ENCODE results near the gene ST3GAL6. TPM values are rescaled to one million over a fixed set of nuclear protein-coding genes. Genes with fewer than 3 reads are reported as not detected.
"Not testable (repeated sequence)": the region's sequence is repeated elsewhere in the genome, so short reads cannot be mapped to it uniquely, and the experiment has no call there.

The ST3GAL6 gene
- total RNA-seq, 1 donor from 2014 or later = 0.44 TPM

GRCh38 chr3:98823791-98824190 lies 60.7 kb downstream of the ST3GAL6 start:
- Mint-ChIP-seq H3K27ac (no peak overlapping the region), H3K9me3 (no peaks in the 10 kb centered on the region), H3K27me3 (ENCODE audit: insufficient read depth) (no peaks in the 10 kb centered on the region), H3K4me1 (ENCODE audit: low read depth) (no peaks in the 10 kb centered on the region), H3K4me3 (no peak overlapping the region), H3K36me3 (ENCODE audit: low read depth) (no peaks in the 10 kb centered on the region)
- intact Hi-C loops (cut with micrococcal nuclease) = no loop called here
- no peak for DNase-seq (ENCODE audit: low spot score)

- H3K4me3 Mint-ChIP-seq = no peak overlapping the region
- no peaks in the 10 kb centered on the region for H3K9me3 Mint-ChIP-seq
- no peaks in the 10 kb centered on the region for H3K4me1 Mint-ChIP-seq (ENCODE audit: low read depth)
- H3K36me3 Mint-ChIP-seq (ENCODE audit: low read depth) = no peaks in the 10 kb centered on the region
- no peak overlapping the region for H3K27ac Mint-ChIP-seq
- no peaks in the 10 kb centered on the region for H3K27me3 Mint-ChIP-seq (ENCODE audit: insufficient read depth)
- no peak for DNase-seq (ENCODE audit: low spot score)
- intact Hi-C loops (cut with micrococcal nuclease) = no loop called here
Observed at GRCh38 chr3:98824256-98824655, 61.1 kb downstream of the ST3GAL6 start.

GRCh38 chr3:98826126-98826525 lies 63.0 kb downstream of the ST3GAL6 start:
- DNase-seq (ENCODE audit: low spot score) = no peak
- Mint-ChIP-seq H3K27me3 (ENCODE audit: insufficient read depth) (no peaks in the 10 kb centered on the region), H3K4me1 (ENCODE audit: low read depth) (no peaks in the 10 kb centered on the region), H3K27ac (no peak overlapping the region), H3K4me3 (no peak overlapping the region), H3K36me3 (ENCODE audit: low read depth) (no peaks in the 10 kb centered on the region), H3K9me3 (peaks cover 4% of the 10 kb centered on the region)
- intact Hi-C loops (cut with micrococcal nuclease) = no loop called here

DNA sequence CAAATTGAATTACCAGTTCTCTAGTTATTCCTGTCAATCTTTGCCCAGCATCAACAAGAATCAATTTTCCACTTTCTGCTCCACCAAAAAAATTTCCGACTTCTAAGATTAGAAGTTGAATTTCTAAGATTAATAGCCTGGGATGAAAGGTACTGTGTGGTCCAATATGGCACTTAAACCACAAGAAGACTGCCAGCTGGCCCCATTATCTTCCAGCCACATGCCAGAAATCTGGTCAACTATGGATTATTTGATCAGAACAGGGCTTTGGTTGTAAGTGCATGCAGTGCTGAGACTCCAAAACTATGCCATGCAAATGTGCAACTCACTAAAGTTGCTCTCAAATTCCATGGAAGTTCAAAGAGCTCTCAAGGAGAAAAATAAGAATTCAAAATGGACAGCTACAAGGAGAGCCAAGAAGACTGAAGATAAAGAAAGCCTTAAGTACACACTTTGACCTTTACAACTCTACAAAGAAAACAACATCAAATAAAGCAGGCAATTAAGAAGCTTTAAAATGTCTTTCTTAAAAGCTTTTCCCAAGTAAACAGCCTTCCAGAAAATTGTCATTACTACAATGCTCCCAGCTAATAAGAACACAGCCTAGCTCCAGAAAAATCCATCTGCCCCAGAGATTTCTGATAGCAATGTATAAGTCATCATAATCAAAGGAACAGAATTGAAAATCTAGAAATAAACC lies 64.2 kb downstream of the ST3GAL6 start:
- peaks cover 4% of the 10 kb centered on the region for H3K9me3 Mint-ChIP-seq
- intact Hi-C loops (cut with micrococcal nuclease) = no loop called here
- no peak overlapping the region for H3K27ac Mint-ChIP-seq
- no peak overlapping the region for H3K4me3 Mint-ChIP-seq
- no peak for DNase-seq (ENCODE audit: low spot score)
- no peaks in the 10 kb centered on the region for H3K27me3 Mint-ChIP-seq (ENCODE audit: insufficient read depth)
- H3K4me1 Mint-ChIP-seq (ENCODE audit: low read depth) = no peaks in the 10 kb centered on the region
- no peaks in the 10 kb centered on the region for H3K36me3 Mint-ChIP-seq (ENCODE audit: low read depth)

DNA sequence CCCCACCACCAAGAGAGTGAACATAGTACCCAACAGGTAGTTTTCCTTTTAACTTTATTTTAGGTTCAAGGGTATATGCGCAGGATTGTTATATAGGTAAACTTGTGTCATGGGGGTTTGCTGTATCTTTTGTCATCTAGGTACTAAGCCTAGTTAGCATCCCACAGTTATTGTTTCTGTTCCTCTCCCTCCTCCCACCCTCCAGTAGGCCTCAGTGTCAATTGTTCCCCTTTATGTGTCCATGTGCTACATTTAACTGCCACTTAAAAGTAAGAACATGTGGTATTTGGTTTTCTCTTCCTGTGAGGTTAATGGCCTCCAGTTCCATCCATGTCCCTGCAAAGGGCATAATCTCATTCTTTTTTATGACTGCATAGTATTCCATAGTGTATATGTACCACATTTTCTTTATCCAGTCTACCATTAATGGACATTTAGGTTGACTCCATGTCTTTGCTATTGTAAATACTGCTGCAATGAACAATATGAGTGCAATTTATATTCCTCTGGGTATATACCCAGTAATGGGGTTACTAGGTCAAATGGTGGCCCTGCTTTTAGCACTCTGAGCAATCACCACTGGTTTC lies 66.2 kb downstream of the ST3GAL6 start:
- H3K27me3 Mint-ChIP-seq (ENCODE audit: insufficient read depth) = no peaks in the 10 kb centered on the region
- no peak overlapping the region for H3K4me3 Mint-ChIP-seq
- DNase-seq (ENCODE audit: low spot score) = no peak
- H3K36me3 Mint-ChIP-seq (ENCODE audit: low read depth) = no peaks in the 10 kb centered on the region
- intact Hi-C loops (cut with micrococcal nuclease) = no loop called here
- H3K4me1 Mint-ChIP-seq (ENCODE audit: low read depth) = no peaks in the 10 kb centered on the region
- H3K27ac Mint-ChIP-seq = no peak overlapping the region
- peaks cover 4% of the 10 kb centered on the region for H3K9me3 Mint-ChIP-seq

DNA sequence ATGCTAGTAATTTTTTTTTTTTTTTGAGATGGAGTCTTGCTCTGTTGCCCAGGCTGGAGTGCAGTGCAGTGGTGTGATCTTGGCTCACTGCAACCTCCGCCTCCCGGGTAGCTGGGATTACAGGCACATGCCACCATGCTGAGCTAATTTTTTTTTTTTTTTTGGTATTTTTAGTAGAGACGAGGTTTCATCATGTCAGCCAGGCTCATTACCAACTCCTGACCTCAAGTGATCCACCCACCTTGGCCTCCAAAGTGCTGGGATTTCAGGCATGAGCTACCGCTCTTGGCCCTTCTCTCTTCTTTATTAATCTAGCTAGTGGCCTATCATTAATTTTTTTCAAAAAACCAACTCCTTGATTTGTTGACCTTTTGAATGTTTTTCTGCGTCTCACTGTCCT lies 67.9 kb downstream of the ST3GAL6 start:
- H3K9me3 Mint-ChIP-seq; DNase-seq (ENCODE audit: low spot score); intact Hi-C loops (cut with micrococcal nuclease); H3K27ac Mint-ChIP-seq; H3K27me3 Mint-ChIP-seq (ENCODE audit: insufficient read depth); H3K36me3 Mint-ChIP-seq (ENCODE audit: low read depth); H3K4me1 Mint-ChIP-seq (ENCODE audit: low read depth); H3K4me3 Mint-ChIP-seq: not testable (repeated sequence)

GRCh38 chr3:98839846-98840245 lies 76.7 kb downstream of the ST3GAL6 start:
- intact Hi-C loops (cut with micrococcal nuclease) = no loop called here
- no peak for DNase-seq (ENCODE audit: low spot score)
- peaks cover 3% of the 10 kb centered on the region for H3K36me3 Mint-ChIP-seq (ENCODE audit: low read depth)
- H3K27me3 Mint-ChIP-seq (ENCODE audit: insufficient read depth) = no peaks in the 10 kb centered on the region
- H3K27ac Mint-ChIP-seq = no peak overlapping the region
- no peaks in the 10 kb centered on the region for H3K4me1 Mint-ChIP-seq (ENCODE audit: low read depth)
- H3K9me3 Mint-ChIP-seq = peaks cover 4% of the 10 kb centered on the region
- H3K4me3 Mint-ChIP-seq = no peak overlapping the region

GRCh38 chr3:98843266-98843959 lies 80.3 kb downstream of the ST3GAL6 start:
- peaks cover 3% of the 10 kb centered on the region for H3K36me3 Mint-ChIP-seq (ENCODE audit: low read depth)
- DNase-seq (ENCODE audit: low spot score) = no peak
- no peaks in the 10 kb centered on the region for H3K27me3 Mint-ChIP-seq (ENCODE audit: insufficient read depth)
- no peak overlapping the region for H3K4me3 Mint-ChIP-seq
- intact Hi-C loops (cut with micrococcal nuclease) = no loop called here
- H3K27ac Mint-ChIP-seq = no peak overlapping the region
- no peaks in the 10 kb centered on the region for H3K4me1 Mint-ChIP-seq (ENCODE audit: low read depth)
- H3K9me3 Mint-ChIP-seq = peaks cover 4% of the 10 kb centered on the region

Other genes starting within 250 kb of the ST3GAL6 start
- 314 and 328 TPM in 2 replicates for gene CLDND1, start 240.4 kb upstream of the ST3GAL6 start, total RNA-seq
- gene GPR15, start 231.4 kb upstream of the ST3GAL6 start, total RNA-seq = 5.6 and 6.8 TPM in 2 replicates
- gene CPOX, start 169.7 kb upstream of the ST3GAL6 start, total RNA-seq = 42.2 and 47.4 TPM in 2 replicates
- 1.5 and 2.3 TPM in 2 replicates for gene DCBLD2, start 138.4 kb downstream of the ST3GAL6 start, total RNA-seq